DOHH2 (cell line): ENCODE data around the gene NPAS2.

Source experiments
- H3F3A ChIP-seq: fragments of 200-600 bp; sonication (generic), shearing (Covaris generic); 2 replicates; pipeline ENCODE4 v1.6.0; 2016; ENCODE audit warnings: antibody characterized with exemption, mild to moderate bottlenecking; ENCODE audit not compliant: control insufficient read depth, insufficient read depth
- H3K27ac ChIP-seq: fragments of 200-600 bp; sonication (generic); 2 replicates; pipeline ENCODE4 v1.5.1; 2014; ENCODE audit warnings: low read depth, mild to moderate bottlenecking, low read length, moderate library complexity
- H3K27me3 ChIP-seq: fragments of 200-600 bp; sonication (generic); 2 replicates; pipeline ENCODE4 v1.6.1; 2014; ENCODE audit warnings: mild to moderate bottlenecking, low read length, mixed read lengths; ENCODE audit not compliant: control insufficient read depth
- H3K36me3 ChIP-seq: fragments of 200-600 bp; sonication (generic); 2 replicates; pipeline ENCODE4 v1.6.1; 2014; ENCODE audit warnings: mild to moderate bottlenecking, low read length, moderate library complexity, mixed read lengths; ENCODE audit not compliant: control insufficient read depth
- H3K4me1 ChIP-seq: fragments of 200-600 bp; sonication (generic); 2 replicates; pipeline ENCODE4 v1.6.1; 2014; ENCODE audit warnings: mild to moderate bottlenecking, low read length, mixed read lengths; ENCODE audit not compliant: control insufficient read depth
- H3K4me2 ChIP-seq: fragments of 200-600 bp; sonication (generic); 2 replicates; pipeline ENCODE4 v1.6.0; 2014; ENCODE audit warnings: mild to moderate bottlenecking, low read length, moderate library complexity
- H3K4me3 ChIP-seq: fragments of 200-600 bp; sonication (generic); 2 replicates; pipeline ENCODE4 v1.5.1; 2014; ENCODE audit warnings: mild to moderate bottlenecking, low read length, mixed read lengths
- H3K79me2 ChIP-seq: fragments of 200-600 bp; sonication (generic); 2 replicates; pipeline ENCODE4 v1.6.1; 2014; ENCODE audit warnings: mild to moderate bottlenecking, low read length, mixed read lengths; ENCODE audit not compliant: control insufficient read depth
- H3K9me2 ChIP-seq: fragments of 200-600 bp; sonication (generic); replicated peaks from 2 replicates; pipeline ENCODE4 v1.6.1; 2014; ENCODE audit warnings: mild to moderate bottlenecking, low read length, mixed read lengths; ENCODE audit not compliant: control insufficient read depth
- H3K9me3 ChIP-seq: fragments of 200-600 bp; sonication (generic); 2 replicates; pipeline ENCODE4 v1.6.1; 2014; ENCODE audit warnings: antibody characterized with exemption, low read length, mixed read lengths; ENCODE audit not compliant: control insufficient read depth, insufficient read depth
- H4K20me1 ChIP-seq: fragments of 200-600 bp; sonication (generic); 2 replicates; pipeline ENCODE4 v1.6.0; 2014; ENCODE audit warnings: low read depth, mild to moderate bottlenecking, antibody characterized with exemption, low read length, moderate library complexity; ENCODE audit not compliant: control insufficient read depth, insufficient read depth
- CTCF ChIP-seq: fragments of 200-600 bp; sonication (generic); IDR thresholded peaks from one replicate; pipeline ENCODE4 v1.5.1; 2014; ENCODE audit warnings: antibody characterized with exemption, mild to moderate bottlenecking, low read depth, low read length; ENCODE audit not compliant: poor library complexity, severe bottlenecking
- EZH2phosphoT487 ChIP-seq: fragments of 200-600 bp; sonication (generic); IDR thresholded peaks from 2 replicates; pipeline ENCODE4 v1.6.1; 2017; ENCODE audit warnings: borderline replicate concordance, mild to moderate bottlenecking, antibody characterized with exemption, low read length, moderate library complexity, mixed read lengths

Gene NPAS2

GRCh38 chr2:100981011-100981410 is 161.1 kb downstream of the NPAS2 start:
- no peaks in the 10 kb centered on the region for H3K9me2 ChIP-seq
- no peak overlapping the region for H3K4me3 ChIP-seq
- H3K4me2 ChIP-seq, result no peak overlapping the region
- H4K20me1 ChIP-seq, result peaks cover 2% of the 10 kb centered on the region; the same call in 1 of the 2 replicates
- 0 out of 2 replicates have a peak, but pooled peaks cover 2% of the 10 kb centered on the region for H3F3A ChIP-seq
- H3K79me2 ChIP-seq, result no peaks in the 10 kb centered on the region
- TF ChIP-seq EZH2phosphoT487, result no peak
- no peaks in the 10 kb centered on the region for H3K9me3 ChIP-seq
- H3K4me1 ChIP-seq, result peaks cover 9% of the 10 kb centered on the region
- H3K36me3 ChIP-seq, result no peaks in the 10 kb centered on the region
- peaks cover 14% of the 10 kb centered on the region; the same call in 1 of the 2 replicates for H3K27me3 ChIP-seq
- no peak overlapping the region for H3K27ac ChIP-seq

GRCh38 chr2:100982431-100982861 is 162.5 kb downstream of the NPAS2 start:
- no peak overlapping the region for H3K4me3 ChIP-seq
- H3K9me2 ChIP-seq, result no peaks in the 10 kb centered on the region
- H3K27ac ChIP-seq, result no peak overlapping the region
- H3K4me2 ChIP-seq, result no peak overlapping the region
- peaks cover 2% of the 10 kb centered on the region; the same call in 1 of the 2 replicates for H4K20me1 ChIP-seq
- H3K79me2 ChIP-seq, result no peaks in the 10 kb centered on the region
- H3K4me1 ChIP-seq, result no peaks in the 10 kb centered on the region
- no peaks in the 10 kb centered on the region for H3K36me3 ChIP-seq
- H3K27me3 ChIP-seq, result peaks cover 13% of the 10 kb centered on the region; the same call in 1 of the 2 replicates
- no peaks in the 10 kb centered on the region for H3K9me3 ChIP-seq
- 0 out of 2 replicates have a peak, but pooled peaks cover 2% of the 10 kb centered on the region for H3F3A ChIP-seq
- TF ChIP-seq CTCF, result no peak
- TF ChIP-seq EZH2phosphoT487, result no peak

GRCh38 chr2:100983201-100983600 is 163.3 kb downstream of the NPAS2 start:
- H3K79me2 ChIP-seq, result no peaks in the 10 kb centered on the region
- no peaks in the 10 kb centered on the region for H3K9me2 ChIP-seq
- H3K27me3 ChIP-seq, result peaks cover 8% of the 10 kb centered on the region; the same call in 1 of the 2 replicates
- H3K4me3 ChIP-seq, result no peak overlapping the region
- H3F3A ChIP-seq, result 0 out of 2 replicates have a peak, but pooled peaks cover 1% of the 10 kb centered on the region
- H3K36me3 ChIP-seq, result no peaks in the 10 kb centered on the region
- no peaks in the 10 kb centered on the region for H3K9me3 ChIP-seq
- no peak overlapping the region for H3K27ac ChIP-seq
- H4K20me1 ChIP-seq, result peaks cover 2% of the 10 kb centered on the region; the same call in 1 of the 2 replicates
- H3K4me1 ChIP-seq, result no peaks in the 10 kb centered on the region
- H3K4me2 ChIP-seq, result no peak overlapping the region
- TF ChIP-seq EZH2phosphoT487 (no peak), CTCF (no peak)

GRCh38 chr2:100983684-100984310 is 163.9 kb downstream of the NPAS2 start:
- Histone ChIP-seq H3K79me2 (no peaks in the 10 kb centered on the region), H3K4me2 (no peak overlapping the region), H3K36me3 (no peaks in the 10 kb centered on the region), H4K20me1 (peaks cover 2% of the 10 kb centered on the region; the same call in 1 of the 2 replicates), H3F3A (no peaks in the 10 kb centered on the region), H3K27me3 (peaks cover 3% of the 10 kb centered on the region; the same call in 1 of the 2 replicates), H3K4me1 (no peaks in the 10 kb centered on the region), H3K9me3 (no peaks in the 10 kb centered on the region), H3K27ac (no peak overlapping the region), H3K4me3 (no peak overlapping the region), H3K9me2 (no peaks in the 10 kb centered on the region)
- TF ChIP-seq EZH2phosphoT487 (no peak), CTCF (no peak)
